Loucy (cell line): ENCODE results near the gene FAM168A.

Experiments
- H2AFZ ChIP-seq: fragments of 200-600 bp; sonication (generic); 2 replicates; pipeline ENCODE4 v1.6.0; 2016; ENCODE audit warnings: antibody characterized with exemption, mild to moderate bottlenecking, low read length, moderate library complexity
- H3F3A ChIP-seq: fragments of 200-600 bp; 2 replicates; pipeline ENCODE4 v1.6.0; 2016; ENCODE audit warnings: antibody characterized with exemption, low read depth, mild to moderate bottlenecking
- H3K27me3 ChIP-seq: fragments of 200-600 bp; sonication (generic); 2 replicates; pipeline ENCODE4 v1.6.1; 2014; ENCODE audit warnings: low read length, mild to moderate bottlenecking; ENCODE audit not compliant: insufficient read depth, poor library complexity, severe bottlenecking
- H3K36me3 ChIP-seq: fragments of 200-600 bp; sonication (generic); 2 replicates; pipeline ENCODE4 v1.6.1; 2016; ENCODE audit warnings: low read length; ENCODE audit not compliant: insufficient read depth
- H3K4me1 ChIP-seq: fragments of 200-600 bp; sonication (generic); 2 replicates; pipeline ENCODE4 v1.5.1; 2014; ENCODE audit warnings: low read length, mild to moderate bottlenecking; ENCODE audit not compliant: insufficient read depth, poor library complexity, severe bottlenecking
- H3K4me2 ChIP-seq: fragments of 200-600 bp; sonication (generic); 2 replicates; pipeline ENCODE4 v1.6.0; 2014; ENCODE audit warnings: antibody characterized with exemption, low read length, low read depth, mild to moderate bottlenecking; ENCODE audit not compliant: poor library complexity, severe bottlenecking
- H3K4me3 ChIP-seq: fragments of 200-600 bp; sonication (generic); 2 replicates; pipeline ENCODE4 v1.5.1; 2014; ENCODE audit warnings: low read length, mild to moderate bottlenecking, mixed read lengths; ENCODE audit not compliant: poor library complexity, severe bottlenecking
- H3K79me2 ChIP-seq: fragments of 200-600 bp; sonication (generic); 2 replicates; pipeline ENCODE4 v1.6.1; 2014; ENCODE audit warnings: low read length; ENCODE audit not compliant: insufficient read depth
- H3K9ac ChIP-seq: fragments of 200-600 bp; sonication (generic); 2 replicates; pipeline ENCODE4 v1.6.0; 2014; ENCODE audit warnings: mild to moderate bottlenecking, low read depth, low read length, moderate library complexity; ENCODE audit not compliant: poor library complexity, severe bottlenecking
- H3K9me2 ChIP-seq: fragments of 200-600 bp; sonication (generic); replicated peaks from 2 replicates; pipeline ENCODE4 v1.6.1; 2016; ENCODE audit warnings: low read depth, low read length, mixed read lengths
- H3K9me3 ChIP-seq: fragments of 200-600 bp; sonication (generic); 2 replicates; pipeline ENCODE4 v1.6.1; 2014; ENCODE audit warnings: mild to moderate bottlenecking, antibody characterized with exemption, low read length, low read depth; ENCODE audit not compliant: insufficient read depth
- H4K20me1 ChIP-seq: fragments of 200-600 bp; sonication (generic); 2 replicates; pipeline ENCODE4 v1.6.0; 2014; ENCODE audit warnings: antibody characterized with exemption, low read length, mild to moderate bottlenecking; ENCODE audit not compliant: insufficient read depth, poor library complexity, severe bottlenecking
- EZH2phosphoT487 ChIP-seq: fragments of 200-600 bp; IDR thresholded peaks from 2 replicates; pipeline ENCODE4 v1.6.1; 2018; ENCODE audit warnings: antibody characterized with exemption, mild to moderate bottlenecking, moderate library complexity, borderline replicate concordance
- TF ChIP-seq, protein P1 (sequence below): fragments of 200-600 bp; sonication (generic); conservative IDR thresholded peaks from 2 replicates; pipeline ENCODE4 v1.5.1; 2014; ENCODE audit warnings: mild to moderate bottlenecking, antibody characterized with exemption, low read length

Gene FAM168A

DNA sequence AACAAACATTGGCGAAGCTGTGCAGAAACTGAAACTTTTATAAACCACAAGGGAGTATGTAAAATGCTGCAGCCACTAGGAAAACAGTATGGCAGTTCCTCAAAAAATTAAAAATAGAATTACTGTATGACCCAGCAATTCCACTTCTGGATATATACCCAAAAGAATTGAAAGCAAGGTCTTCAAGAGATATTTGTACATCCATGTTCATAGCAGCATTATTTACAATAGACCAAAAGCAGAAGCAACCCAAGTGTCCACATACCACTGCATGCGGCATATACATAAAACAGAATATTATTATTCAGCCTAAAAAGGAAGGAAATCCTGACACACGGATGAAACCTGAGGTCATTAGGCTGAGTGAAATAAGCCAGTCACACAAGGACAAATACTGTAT, 135.9 kb downstream of the FAM168A start:
- Histone ChIP-seq H3K27me3 (no peaks in the 10 kb centered on the region), H3K4me3 (no peak overlapping the region), H3K9me3 (no peaks in the 10 kb centered on the region), H3K9me2 (no peaks in the 10 kb centered on the region), H2AFZ (no peak overlapping the region), H3F3A (no peaks in the 10 kb centered on the region), H3K4me2 (no peak overlapping the region), H3K79me2 (peaks cover 8% of the 10 kb centered on the region; the same call in 1 of the 2 replicates), H3K4me1 (peaks cover 9% of the 10 kb centered on the region), H3K9ac (no peak overlapping the region), H3K36me3 (peaks cover 11% of the 10 kb centered on the region; the same call in 1 of the 2 replicates), H4K20me1 (no peaks in the 10 kb centered on the region)
- TF ChIP-seq, protein P1, sequence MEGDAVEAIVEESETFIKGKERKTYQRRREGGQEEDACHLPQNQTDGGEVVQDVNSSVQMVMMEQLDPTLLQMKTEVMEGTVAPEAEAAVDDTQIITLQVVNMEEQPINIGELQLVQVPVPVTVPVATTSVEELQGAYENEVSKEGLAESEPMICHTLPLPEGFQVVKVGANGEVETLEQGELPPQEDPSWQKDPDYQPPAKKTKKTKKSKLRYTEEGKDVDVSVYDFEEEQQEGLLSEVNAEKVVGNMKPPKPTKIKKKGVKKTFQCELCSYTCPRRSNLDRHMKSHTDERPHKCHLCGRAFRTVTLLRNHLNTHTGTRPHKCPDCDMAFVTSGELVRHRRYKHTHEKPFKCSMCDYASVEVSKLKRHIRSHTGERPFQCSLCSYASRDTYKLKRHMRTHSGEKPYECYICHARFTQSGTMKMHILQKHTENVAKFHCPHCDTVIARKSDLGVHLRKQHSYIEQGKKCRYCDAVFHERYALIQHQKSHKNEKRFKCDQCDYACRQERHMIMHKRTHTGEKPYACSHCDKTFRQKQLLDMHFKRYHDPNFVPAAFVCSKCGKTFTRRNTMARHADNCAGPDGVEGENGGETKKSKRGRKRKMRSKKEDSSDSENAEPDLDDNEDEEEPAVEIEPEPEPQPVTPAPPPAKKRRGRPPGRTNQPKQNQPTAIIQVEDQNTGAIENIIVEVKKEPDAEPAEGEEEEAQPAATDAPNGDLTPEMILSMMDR = no peak
- no peak for TF ChIP-seq EZH2phosphoT487

GRCh38 chr11:73461335-73461840, 136.5 kb downstream of the FAM168A start:
- Histone ChIP-seq H3K79me2 (peaks cover 5% of the 10 kb centered on the region; the same call in 1 of the 2 replicates), H3K27me3 (no peaks in the 10 kb centered on the region), H3K4me3 (no peak overlapping the region), H3K4me2 (no peak overlapping the region), H3K9ac (no peak overlapping the region), H3K9me3 (no peaks in the 10 kb centered on the region), H4K20me1 (no peaks in the 10 kb centered on the region), H3K9me2 (no peaks in the 10 kb centered on the region), H3F3A (no peaks in the 10 kb centered on the region), H3K4me1 (peaks cover 9% of the 10 kb centered on the region), H3K36me3 (peaks cover 9% of the 10 kb centered on the region; the same call in 1 of the 2 replicates), H2AFZ (no peak overlapping the region)
- no peak for TF ChIP-seq EZH2phosphoT487
- TF ChIP-seq, protein P1 = no peak

DNA sequence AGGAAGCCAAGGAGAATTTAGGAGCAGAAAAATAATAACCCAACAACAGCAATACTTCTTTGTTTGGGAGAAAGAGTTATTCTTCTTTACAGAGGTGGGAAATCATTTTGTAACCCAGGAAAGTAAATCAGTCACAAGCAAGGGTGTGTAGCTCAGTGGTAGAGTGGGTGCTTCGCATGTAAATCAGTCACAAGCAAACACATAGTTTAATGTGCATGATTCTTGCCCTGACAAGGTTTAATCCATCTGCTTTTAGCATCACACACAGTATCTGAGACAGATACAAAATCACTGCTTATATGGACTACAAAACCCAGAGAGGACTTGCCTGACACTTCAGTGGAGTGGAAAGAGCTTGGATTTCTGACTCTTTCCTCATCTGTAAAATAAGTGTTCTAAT, 139.7 kb downstream of the FAM168A start:
- Histone ChIP-seq H3K36me3 (no peaks in the 10 kb centered on the region; the same call in 1 of the 2 replicates), H2AFZ (no peak overlapping the region), H3K27me3 (no peaks in the 10 kb centered on the region), H3K4me2 (no peak overlapping the region), H3K4me1 (peaks cover 6% of the 10 kb centered on the region), H3K79me2 (no peaks in the 10 kb centered on the region), H3K9me3 (no peaks in the 10 kb centered on the region), H3F3A (no peaks in the 10 kb centered on the region), H4K20me1 (no peaks in the 10 kb centered on the region), H3K4me3 (no peak overlapping the region), H3K9me2 (no peaks in the 10 kb centered on the region), H3K9ac (no peak overlapping the region)
- no peak for TF ChIP-seq EZH2phosphoT487
- TF ChIP-seq, protein P1 = no peak
